Lung (tissue), 11 donors: Measurements from ENCODE around the gene LASP1NB.

Experiments
- ATAC-seq: fragments of 200-7000 bp; cut with Tn5 transposase; one replicate; pipeline ENCODE4 v1.9.1; 2020; ENCODE audit warnings: moderate number of reproducible peaks; ENCODE audit not compliant: insufficient read depth, low FRiP score
- DNase-seq, 3 donors: peaks; one replicate each; pipeline ENCODE4 v3.0.0-alpha.2; 2013 to 2017
- H3K27ac ChIP-seq, 2 donors: one replicate each; pipeline ENCODE4 v1.5.1; 2013; ENCODE audit warnings: mild to moderate bottlenecking in 2 of 2, moderate library complexity in 2 of 2, control low read depth in 1 of 2, inconsistent platforms in 1 of 2, low read depth in 1 of 2, low read length in 1 of 2
- H3K27me3 ChIP-seq, 3 donors: one replicate each; pipeline ENCODE4 v1.5.1; 2013; ENCODE audit warnings: low read length in 2 of 3; ENCODE audit not compliant: control insufficient read depth in 3 of 3, insufficient read depth in 3 of 3
- H3K36me3 ChIP-seq, 4 donors: one replicate each; pipeline ENCODE4 v1.5.1; 2013; ENCODE audit warnings: low read length in 4 of 4, mild to moderate bottlenecking in 1 of 4, moderate library complexity in 1 of 4; ENCODE audit not compliant: control insufficient read depth in 4 of 4, insufficient read depth in 4 of 4
- H3K4me1 ChIP-seq, 5 donors: one replicate each; pipeline ENCODE4 v1.5.1; 2013; ENCODE audit warnings: low read length in 5 of 5, mild to moderate bottlenecking in 2 of 5, moderate library complexity in 1 of 5; ENCODE audit not compliant: control insufficient read depth in 5 of 5, insufficient read depth in 5 of 5
- H3K4me3 ChIP-seq: one replicate; pipeline ENCODE4 v1.5.1; 2013; ENCODE audit warnings: mild to moderate bottlenecking, control low read depth, moderate library complexity
- H3K9ac ChIP-seq, 2 donors: one replicate each; pipeline ENCODE4 v1.5.1; 2013; ENCODE audit warnings: low read length in 2 of 2, control low read depth in 1 of 2; ENCODE audit not compliant: insufficient read depth in 1 of 2
- H3K9me3 ChIP-seq, 4 donors: one replicate each; pipeline ENCODE4 v1.5.1; 2013; ENCODE audit warnings: low read length in 3 of 4, mild to moderate bottlenecking in 1 of 4, moderate library complexity in 1 of 4; ENCODE audit not compliant: control insufficient read depth in 4 of 4, insufficient read depth in 3 of 4
- CTCF ChIP-seq: IDR thresholded peaks from 2 replicates; pipeline ENCODE4 v1.5.1; 2012; ENCODE audit warnings: mild to moderate bottlenecking; ENCODE audit errors: control extremely low read depth, extremely low read depth
- WGBS, 2 donors: extraction: QIAGEN DNeasy Blood & Tissue Kit; methylation state at CpG; one replicate each; pipeline ENCODE4 v1.1.7; 2013; 5-methylcytosine and 5-hydroxymethylcytosine counted together
- donor health status: control.
- donor health status: control.
- donor health status: Bipolar disorder and iron deficiency.
- donor health status: healthy.
- donor health status: DM: yes; HTN: yes; CAD: no.

LASP1NB gene

GRCh38 chr17:38939987-38940386, 14.6 kb downstream of the LASP1NB start:
- ATAC-seq (no peak), DNase-seq (no peak)
- H3K36me3 ChIP-seq = no peaks in the 10 kb centered on the region
- TF ChIP-seq CTCF = no peak
- no peaks in the 10 kb centered on the region for H3K4me1 ChIP-seq
- no peak overlapping the region for H3K27ac ChIP-seq
- H3K9ac ChIP-seq = no peak overlapping the region
- H3K27me3 ChIP-seq = peaks cover 0 to 10% (median 3%) of the 10 kb centered on the region in 3 donors
- H3K4me3 ChIP-seq = no peak overlapping the region
- H3K9me3 ChIP-seq = no peaks in the 10 kb centered on the region

- no peaks in the 10 kb centered on the region for H3K36me3 ChIP-seq
- no peak overlapping the region for H3K4me3 ChIP-seq
- no peaks in the 10 kb centered on the region for H3K9me3 ChIP-seq
- no peaks in the 10 kb centered on the region for H3K4me1 ChIP-seq
- H3K27me3 ChIP-seq = peaks cover 0 to 9% (median 3%) of the 10 kb centered on the region in 3 donors
- 84 to 95% methylated on average over 1 of the region's 1 CpG for WGBS, 2 donors
- H3K9ac ChIP-seq = no peak overlapping the region
- H3K27ac ChIP-seq = no peak overlapping the region
- TF ChIP-seq CTCF = no peak
- ATAC-seq (no peak), DNase-seq (no peak)
Observed at GRCh38 chr17:38940404-38940803, 15.0 kb downstream of the LASP1NB start.

- no peaks in the 10 kb centered on the region for H3K9me3 ChIP-seq
Observed at GRCh38 chr17:38942696-38943334, 17.4 kb downstream of the LASP1NB start.

More at GRCh38 chr17:38942696-38943334, 17.4 kb downstream of the LASP1NB start:
- TF ChIP-seq CTCF = no peak
- no peaks in the 10 kb centered on the region for H3K27me3 ChIP-seq
- no peak for ATAC-seq
- no peak overlapping the region for H3K27ac ChIP-seq
- H3K36me3 ChIP-seq = no peaks in the 10 kb centered on the region
- H3K4me3 ChIP-seq = no peak overlapping the region
- DNase-seq = no peak
- 64 to 68% methylated on average over 4 of the region's 4 CpGs for WGBS, 2 donors
- H3K4me1 ChIP-seq = no peaks in the 10 kb centered on the region
- no peak overlapping the region for H3K9ac ChIP-seq
